ENCODE results near the gene CCDC70.
A peak's percentile ranks its signal among the peaks of the same experiment; 100 is the strongest.
"Not testable (repeated sequence)": the region's sequence is repeated elsewhere in the genome, so short reads cannot be mapped to it uniquely, and the experiment has no call there.

Gene CCDC70

GRCh38 chr13:51865838-51866237 lies 4.1 kb downstream of the CCDC70 start:
- DNase-seq = no peak

GRCh38 chr13:51867062-51867461 lies 5.3 kb downstream of the CCDC70 start:
- no peak for DNase-seq

GRCh38 chr13:51869916-51870315 lies 8.1 kb downstream of the CCDC70 start:
- DNase-seq = no peak

DNA sequence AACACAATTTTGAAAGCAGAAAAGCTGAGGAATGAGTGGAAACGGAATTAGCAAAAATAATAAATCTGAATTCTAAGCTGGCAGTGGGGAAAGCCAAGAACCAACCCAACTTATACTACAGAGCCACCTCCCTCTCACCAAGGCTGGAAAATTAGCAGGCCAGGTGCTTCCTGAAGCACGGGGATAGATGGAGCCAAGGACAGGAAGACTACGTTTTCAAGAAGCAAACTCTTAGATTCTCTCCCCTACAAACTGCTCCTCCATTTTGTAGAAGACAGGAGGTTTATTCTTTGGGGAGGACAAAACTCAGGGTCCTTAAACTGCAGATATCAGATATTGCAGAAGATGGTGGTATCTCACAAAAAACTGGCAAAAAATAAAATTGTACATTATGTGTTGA lies 8.8 kb downstream of the CCDC70 start:
- DNase-seq = no peak

GRCh38 chr13:51873117-51873798 lies 11.5 kb downstream of the CCDC70 start:
- DNase-seq = no peak

DNA sequence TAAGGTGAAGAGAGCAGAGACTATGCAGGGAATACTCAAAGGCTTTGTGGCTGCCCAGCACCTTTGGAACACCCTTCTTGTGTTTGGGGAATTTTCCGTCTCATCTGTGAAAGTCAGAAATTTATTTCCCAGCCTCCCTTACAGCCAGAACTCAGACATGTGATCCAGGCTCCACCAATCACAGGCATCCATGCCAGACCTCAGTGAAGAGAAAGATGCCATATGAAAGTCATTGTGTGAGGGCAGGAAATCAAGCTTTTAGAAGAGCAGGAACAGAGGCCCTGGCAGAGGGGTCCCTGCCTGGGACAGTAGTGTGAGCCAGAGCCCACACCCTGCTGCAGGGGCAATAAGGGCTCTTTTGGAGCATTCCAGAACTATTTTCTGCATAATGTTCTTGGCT lies 12.1 kb downstream of the CCDC70 start:
- DNase-seq = no peak

- no peak for DNase-seq
Observed at GRCh38 chr13:51874651-51875050, 12.9 kb downstream of the CCDC70 start.

DNA sequence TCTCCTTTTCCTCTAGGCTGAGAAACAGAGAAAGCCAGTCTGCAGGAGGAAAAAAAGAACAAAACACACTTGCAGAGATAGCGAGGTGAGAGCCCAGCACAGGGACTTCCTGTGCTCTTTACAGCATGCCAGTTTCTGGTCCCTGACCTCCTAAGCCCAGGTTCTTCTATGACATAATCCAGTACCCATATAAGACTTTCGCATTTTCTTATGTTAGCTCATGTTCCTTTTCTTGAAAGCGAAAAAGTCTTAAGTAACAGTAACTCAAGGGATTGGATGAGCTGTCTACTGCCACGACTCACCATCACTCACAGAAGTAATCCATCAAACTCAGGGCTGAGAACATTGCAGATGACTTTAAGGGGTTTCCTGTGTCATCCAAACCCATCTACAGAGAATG lies 17.4 kb downstream of the CCDC70 start:
- DNase-seq = no peak

DNA sequence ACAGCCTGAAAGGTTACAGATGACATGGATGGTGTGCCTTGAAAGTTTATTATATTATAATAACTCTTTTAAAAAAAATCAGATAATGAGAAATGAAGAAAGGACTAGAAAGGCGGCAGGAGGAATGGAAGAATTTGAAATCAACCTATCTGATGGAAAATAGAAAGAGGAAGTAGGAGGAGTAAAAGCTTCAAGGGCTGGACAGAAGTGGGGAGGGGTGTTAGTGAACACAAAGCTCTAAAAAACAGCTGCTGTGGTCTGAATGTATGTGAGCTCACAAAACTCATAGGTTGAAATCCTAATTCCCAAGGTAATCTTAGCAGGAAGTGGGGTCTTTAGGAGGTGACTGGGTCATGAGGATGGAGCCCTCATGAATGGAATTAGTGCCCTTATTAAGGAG lies 19.5 kb downstream of the CCDC70 start:
- no peak for DNase-seq

- DNase-seq = no peak
Observed at GRCh38 chr13:51882570-51883225, 20.9 kb downstream of the CCDC70 start.

DNA sequence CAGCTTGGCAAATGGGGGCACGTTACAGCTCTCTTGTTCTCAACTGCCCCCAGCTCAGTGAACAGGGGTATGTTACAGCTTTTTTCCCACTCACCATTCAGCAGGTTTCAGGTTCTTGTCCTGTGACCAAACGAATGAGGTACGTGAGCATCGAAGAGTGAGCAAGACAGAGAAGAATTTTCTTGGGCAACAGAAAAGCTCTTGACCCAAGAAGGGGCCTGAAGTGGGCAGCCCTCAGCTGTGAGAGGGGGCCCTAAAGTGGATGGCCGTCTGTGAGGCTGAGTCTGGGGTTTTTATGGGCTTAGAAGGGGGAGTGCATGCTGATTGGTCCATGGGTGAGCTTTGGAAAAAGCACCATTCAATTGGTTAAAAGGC lies 21.4 kb downstream of the CCDC70 start:
- DNase-seq = no peak

DNA sequence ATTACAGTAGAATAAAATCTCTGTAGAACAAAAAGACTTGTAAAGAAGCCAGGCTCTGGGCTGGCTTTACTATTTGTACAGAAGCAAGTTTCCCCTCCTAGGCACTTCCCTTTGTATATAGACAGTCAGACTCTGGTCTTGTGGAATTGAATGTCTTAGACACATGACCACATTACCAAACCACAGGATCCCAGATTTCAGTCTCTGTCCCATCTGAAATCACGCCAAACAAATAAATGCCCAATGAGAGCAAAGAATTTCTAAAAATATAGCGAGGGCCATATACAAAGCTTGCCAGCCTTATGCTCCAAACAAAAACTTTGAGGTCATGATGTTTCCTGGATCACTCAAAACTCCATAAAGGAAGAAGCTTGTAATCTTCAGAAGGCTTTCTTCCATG lies 23.9 kb downstream of the CCDC70 start:
- DNase-seq = no peak

DNA sequence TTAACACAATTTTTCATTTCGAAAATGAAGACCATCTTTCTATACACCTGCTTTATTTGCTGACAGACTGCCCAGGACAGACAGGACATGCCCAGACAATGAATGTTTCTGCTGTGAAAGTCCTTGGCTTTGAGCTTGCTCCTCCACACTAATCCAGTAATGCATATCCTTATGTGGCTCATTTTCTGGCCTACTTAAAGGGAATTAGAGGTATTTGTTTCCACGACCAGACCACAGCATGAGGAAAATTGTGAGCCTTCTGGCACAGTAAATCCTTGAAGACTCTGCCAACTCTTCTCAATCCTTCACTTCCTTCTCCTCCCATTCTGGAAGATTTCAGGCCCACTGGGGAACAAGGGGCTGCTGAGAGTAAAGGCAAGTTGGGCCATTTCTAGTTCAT lies 25.7 kb downstream of the CCDC70 start:
- no peak for DNase-seq

- no peak for DNase-seq
Observed at GRCh38 chr13:51892657-51893056, 30.9 kb downstream of the CCDC70 start.

- DNase-seq = no peak
Observed at GRCh38 chr13:51894239-51894638, 32.5 kb downstream of the CCDC70 start.

GRCh38 chr13:51895906-51896888 lies 34.4 kb downstream of the CCDC70 start:
- peak; percentile 10 to 33 for DNase-seq

DNA sequence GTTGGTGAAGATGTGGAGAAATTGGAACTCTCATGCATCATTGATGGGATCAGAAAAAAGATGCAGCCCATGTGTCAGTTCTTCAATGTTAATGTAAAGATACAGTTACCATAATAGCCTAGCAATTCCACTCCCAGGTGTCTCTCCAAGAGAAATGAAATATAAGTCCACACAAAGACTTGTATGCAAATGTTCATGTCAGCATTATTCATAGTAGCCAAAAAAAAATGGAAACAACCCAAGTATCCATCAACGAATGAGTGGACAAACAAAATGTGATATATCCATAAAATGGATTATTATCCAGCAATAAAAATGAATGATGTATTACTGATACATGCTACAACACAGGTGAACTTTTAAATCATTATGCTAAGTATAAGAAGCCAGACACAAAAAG lies 38.7 kb downstream of the CCDC70 start:
- DNase-seq = no peak

DNA sequence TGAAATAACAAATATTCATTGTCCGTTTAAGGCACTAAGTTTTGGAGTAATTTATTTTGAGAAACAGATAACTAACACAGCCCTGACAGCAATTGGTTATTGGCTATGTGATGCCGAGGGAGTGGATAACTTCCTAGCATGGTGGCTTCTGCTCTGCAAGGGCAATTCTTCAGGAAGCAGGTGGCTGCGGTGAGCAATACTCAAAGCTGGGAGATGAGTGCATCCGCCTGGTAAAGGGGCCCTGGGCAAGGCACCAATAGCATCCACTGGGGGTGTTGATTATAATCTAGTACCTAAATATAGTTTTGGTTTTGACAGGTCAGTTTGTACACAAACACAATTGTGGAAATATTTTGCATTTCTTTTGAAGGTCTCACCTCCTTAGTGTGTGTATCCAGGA lies 41.0 kb downstream of the CCDC70 start:
- DNase-seq = no peak

DNA sequence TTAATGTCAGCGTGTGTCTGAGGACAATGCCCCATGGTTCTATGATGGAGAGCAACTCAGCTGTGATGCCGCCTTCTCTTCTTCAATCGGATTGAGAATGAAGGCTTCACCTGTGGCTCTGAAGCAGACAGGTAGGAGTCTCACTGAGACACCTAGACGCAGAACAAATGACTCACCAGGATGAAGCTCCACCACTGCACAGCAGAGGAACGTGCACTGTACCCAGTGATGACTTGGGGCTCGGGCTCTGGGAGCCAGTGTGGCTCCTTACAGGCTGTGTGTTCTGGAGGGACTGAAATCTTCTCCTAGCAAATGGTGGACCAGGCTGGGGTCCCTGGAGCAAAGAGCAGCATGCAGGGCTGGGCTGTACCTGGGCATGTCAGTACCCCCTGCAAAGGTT lies 44.0 kb downstream of the CCDC70 start:
- DNase-seq = no peak

GRCh38 chr13:51906581-51906980 lies 44.8 kb downstream of the CCDC70 start:
- DNase-seq = no peak

DNA sequence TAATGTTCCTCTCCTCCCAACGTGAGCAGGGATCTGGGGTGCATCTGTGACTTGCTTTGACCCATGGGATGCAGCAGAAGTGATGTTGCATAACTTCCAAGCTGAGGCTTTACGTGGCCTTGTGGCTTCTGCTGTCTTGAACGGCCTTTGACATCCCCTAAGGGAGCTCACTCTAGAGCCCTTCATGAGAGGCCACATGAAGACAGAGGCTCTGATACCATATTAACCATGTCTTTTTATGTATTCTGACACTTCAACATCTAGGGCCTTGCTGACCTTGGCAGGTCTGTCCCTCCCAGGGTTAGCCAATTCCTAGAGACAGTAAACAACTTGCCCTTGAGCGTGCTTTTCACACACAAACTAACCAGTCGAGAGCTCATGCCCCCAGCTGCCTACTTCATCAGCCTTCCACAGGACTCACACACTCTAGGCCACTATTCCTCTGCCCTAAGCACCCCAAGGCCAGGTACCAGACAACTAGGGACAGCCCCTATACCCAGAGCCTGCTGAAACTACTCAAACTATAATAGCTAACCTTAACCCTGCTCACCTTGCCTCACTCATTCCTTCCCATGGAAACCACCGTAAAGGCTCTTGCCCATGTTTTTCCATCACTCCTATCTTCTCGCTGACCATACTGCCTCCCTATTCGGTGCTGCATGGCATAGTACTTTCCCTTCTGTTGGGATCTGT lies 45.4 kb downstream of the CCDC70 start:
- no peak for DNase-seq

DNA sequence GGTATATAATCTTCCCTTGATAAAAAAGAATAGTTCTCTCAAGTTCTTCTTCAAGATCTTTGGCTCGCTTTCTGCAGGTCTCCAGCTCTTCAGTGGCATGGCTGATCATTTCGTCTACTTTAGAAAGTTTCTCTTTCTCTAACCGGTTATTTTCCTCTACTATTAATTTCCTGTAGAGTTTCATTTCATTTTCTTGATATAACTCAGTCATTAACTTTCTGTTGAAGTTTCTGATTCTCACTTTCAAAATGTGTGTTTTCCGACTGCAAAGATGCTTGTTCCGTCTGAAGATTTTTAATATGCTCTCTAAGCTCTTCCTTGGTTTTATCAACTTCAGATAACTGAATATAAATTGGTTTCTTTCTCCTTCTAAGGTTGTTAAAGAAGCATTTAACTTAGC lies 47.5 kb downstream of the CCDC70 start:
- not testable (repeated sequence) for DNase-seq

DNA sequence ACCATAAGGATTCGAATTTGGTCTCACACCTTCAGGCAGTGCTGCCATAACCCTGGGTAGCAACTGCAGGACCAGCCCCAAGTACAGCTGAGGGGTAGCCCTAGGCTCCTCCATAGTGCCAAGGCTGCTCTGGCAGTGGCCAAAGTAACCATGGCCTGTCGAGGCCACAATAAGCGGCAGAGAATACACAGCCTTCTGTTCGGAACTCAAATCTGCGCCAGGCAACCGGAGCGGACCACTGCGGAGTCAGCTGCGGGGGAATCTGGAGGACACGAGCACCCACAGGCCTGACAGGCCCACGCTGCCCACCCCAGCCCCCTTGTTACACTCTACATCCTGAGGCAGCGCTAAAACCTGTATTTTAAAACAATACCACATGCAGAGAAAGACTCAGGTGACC lies 48.7 kb downstream of the CCDC70 start:
- DNase-seq = no peak

All from activated CD4-positive, alpha-beta T cell treated with anti-CD3 and anti-CD28 coated beads for 4 hours (primary cell).